ENCODE data around the gene SMIM8. TPM values are rescaled to one million over a fixed set of nuclear protein-coding genes. Genes with fewer than 3 reads are reported as not detected.
"Not testable (repeated sequence)": the region's sequence is repeated elsewhere in the genome, so short reads cannot be mapped to it uniquely, and the experiment has no call there.

Gene SMIM8, protein sequence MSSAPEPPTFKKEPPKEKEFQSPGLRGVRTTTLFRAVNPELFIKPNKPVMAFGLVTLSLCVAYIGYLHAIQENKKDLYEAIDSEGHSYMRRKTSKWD
- 10 to 100 TPM; 20.8 to 24.3 (median 21.6) TPM for polyA plus RNA-seq (ENCODE audit: insufficient read length in 4 of 4)

DNA sequence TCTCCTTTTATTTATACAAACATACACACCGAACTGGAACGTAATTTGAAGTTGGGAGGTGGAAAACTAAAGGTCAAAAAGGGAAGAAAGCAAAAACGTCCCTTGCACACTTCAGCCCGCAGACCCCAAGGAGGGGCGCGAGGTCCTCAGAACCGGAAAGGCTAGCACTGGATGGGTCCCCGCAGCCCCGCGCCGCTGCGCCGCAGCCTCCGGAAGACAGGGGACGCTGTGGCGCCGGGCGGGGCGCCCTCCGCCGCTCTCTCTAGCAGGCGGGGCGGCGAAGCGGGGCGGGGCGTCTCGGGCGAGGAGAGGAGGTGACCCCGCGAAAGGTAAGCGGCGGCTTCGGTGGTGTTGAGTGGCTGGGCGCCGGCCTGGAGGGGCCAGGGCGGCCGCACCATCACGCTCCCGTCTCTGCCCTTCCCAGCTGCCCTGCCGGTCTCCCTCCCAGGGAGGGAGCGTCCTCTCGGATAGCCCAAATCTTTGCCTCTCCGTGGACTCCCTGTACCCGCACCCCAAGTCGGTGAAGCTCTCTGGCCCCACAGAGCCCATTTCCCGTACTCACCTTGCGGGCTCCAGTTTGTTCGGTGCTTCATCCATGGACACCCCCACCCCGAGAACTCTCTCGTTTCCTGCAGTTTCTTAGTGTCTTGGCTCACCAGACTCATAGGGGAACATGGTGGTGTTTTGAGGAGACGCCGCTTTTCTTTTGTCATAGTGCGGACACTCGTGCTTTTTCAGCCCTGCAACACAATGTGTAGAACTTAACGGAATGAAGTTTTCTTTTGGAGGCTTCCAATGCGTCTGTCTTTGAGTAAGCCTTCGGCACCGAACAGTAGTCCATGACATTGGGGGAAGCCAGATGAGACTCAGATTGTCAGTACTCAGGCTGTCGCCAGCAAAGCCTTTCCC is at the start of gene SMIM8:
TSS of gene SMIM8 (plus strand) at position 285 of the 909 bp plus-strand sequence. CDS start 14,444 bp downstream, outside the sequence.
- DNase-seq (ENCODE audit: low read depth in 4 of 4, low spot score in 3 of 4): peak; percentile 48 to 73 (median 64)

- no peak for DNase-seq (ENCODE audit: low read depth in 4 of 4, low spot score in 3 of 4)
Observed at GRCh38 chr6:87274660-87275274, 47.6 kb upstream of the SMIM8 start.

- no peak for DNase-seq (ENCODE audit: low read depth in 4 of 4, low spot score in 3 of 4)
Observed at GRCh38 chr6:87276624-87277023, 45.8 kb upstream of the SMIM8 start.

GRCh38 chr6:87277123-87277522 is 45.3 kb upstream of the SMIM8 start:
- no peak for DNase-seq (ENCODE audit: low read depth in 4 of 4, low spot score in 3 of 4)

DNA sequence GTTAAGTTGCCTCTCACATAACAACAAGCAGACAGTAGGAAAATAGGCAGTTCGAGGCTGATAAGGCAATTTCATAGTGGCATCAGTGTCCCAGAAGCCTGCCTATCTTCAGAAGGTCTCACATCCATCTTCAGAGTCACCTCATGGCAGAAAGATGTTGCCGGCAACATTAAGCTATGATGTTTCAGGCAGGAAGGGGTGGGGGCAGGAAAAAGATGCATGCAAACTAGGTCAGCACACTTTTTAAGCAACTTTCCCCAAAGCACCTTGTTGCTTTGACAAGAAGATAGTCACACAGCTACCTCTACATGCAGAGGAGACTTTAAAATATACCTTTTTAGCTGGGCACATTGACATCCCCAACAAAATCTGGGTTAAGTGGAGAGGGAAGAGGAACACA is 43.2 kb upstream of the SMIM8 start:
- peak in 1 of 4 donors; percentile 4 for DNase-seq (ENCODE audit: low read depth in 4 of 4, low spot score in 3 of 4)

DNA sequence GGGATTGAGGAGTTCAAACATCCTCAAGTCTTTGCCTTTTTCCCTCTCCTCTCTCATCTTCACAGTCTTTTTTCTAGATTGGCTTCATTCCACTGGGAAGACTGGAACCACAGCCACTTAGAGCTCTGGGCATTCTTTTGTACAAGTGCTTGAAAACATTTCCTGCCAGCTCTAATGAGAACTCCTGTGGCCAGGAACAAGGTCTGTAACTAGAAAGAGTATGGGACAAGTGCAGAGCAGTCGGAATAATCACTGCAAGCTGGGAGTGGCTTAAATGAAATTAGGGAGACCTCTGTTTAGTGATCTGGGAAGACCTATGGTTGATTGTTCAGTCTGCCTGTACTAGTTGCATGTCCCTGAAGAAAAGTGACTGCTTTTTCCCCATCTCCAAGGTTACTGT is 41.0 kb upstream of the SMIM8 start:
- no peak for DNase-seq (ENCODE audit: low read depth in 4 of 4, low spot score in 3 of 4)

DNA sequence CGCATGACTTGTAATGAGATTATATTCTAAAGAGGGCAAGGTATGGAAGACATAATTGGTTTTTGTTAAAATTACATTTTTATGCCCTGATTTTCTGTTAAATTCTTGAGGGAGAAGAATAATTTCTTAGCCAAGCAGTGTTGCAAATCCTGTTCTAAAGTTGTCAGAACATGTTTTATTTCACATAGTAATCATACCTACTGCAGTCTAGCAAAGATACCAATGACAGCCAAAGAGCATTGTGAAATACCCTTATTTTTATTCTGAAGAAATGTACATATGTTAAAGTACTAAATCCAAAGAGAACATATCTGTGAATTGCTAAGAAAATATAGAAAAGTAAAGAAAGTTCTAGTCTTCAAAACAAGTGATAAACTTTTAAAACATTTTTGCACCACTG is 39.6 kb upstream of the SMIM8 start:
- DNase-seq (ENCODE audit: low read depth in 4 of 4, low spot score in 3 of 4): no peak

DNA sequence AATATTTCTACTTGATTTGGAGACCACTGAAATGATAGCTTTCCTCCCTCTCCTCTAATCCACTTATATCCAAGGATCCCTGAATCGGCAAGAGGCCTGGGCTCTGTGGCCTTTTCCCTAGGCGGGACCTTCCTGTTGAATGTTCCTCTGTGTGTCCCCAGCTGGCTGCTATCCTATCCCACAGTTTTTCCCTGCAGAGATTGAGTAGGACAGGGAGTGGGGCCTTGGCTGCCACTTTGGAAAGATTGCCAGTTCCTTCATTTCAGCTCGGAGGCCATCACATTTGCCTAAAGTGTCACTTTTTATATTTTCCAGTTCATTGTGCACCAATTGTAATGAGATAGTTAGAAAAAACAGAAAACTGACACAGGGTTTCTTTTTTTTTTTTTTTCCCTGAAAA is 38.9 kb upstream of the SMIM8 start:
- no peak for DNase-seq (ENCODE audit: low read depth in 4 of 4, low spot score in 3 of 4)

GRCh38 chr6:87287251-87287650 is 35.1 kb upstream of the SMIM8 start:
- DNase-seq (ENCODE audit: low read depth in 4 of 4, low spot score in 3 of 4): no peak

DNA sequence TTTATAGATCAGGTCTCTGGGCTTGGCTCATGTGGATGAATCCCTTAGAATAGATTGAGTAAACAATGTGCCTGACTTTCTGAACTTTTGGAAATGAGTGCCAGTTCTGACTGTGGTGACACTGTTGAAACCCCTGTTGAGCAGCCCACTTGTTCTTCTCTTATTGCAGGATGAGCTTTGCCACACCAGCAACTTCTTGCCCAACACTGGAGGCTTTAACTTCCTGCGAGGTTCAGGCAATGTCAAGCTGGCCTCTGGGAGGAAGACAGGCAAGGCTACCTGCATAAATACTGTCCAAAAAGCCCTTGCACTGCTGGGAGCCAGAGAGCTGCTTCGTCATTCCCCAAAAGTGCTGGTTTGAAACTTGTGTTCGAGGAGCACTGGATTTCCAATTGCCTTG is 32.8 kb upstream of the SMIM8 start:
- DNase-seq (ENCODE audit: low read depth in 4 of 4, low spot score in 3 of 4): no peak

GRCh38 chr6:87291883-87292282 is 30.5 kb upstream of the SMIM8 start:
- DNase-seq (ENCODE audit: low read depth in 4 of 4, low spot score in 3 of 4): no peak

- no peak for DNase-seq (ENCODE audit: low read depth in 4 of 4, low spot score in 3 of 4)
Observed at GRCh38 chr6:87293526-87293925, 28.9 kb upstream of the SMIM8 start.

- no peak for DNase-seq (ENCODE audit: low read depth in 4 of 4, low spot score in 3 of 4)
Observed at GRCh38 chr6:87297119-87297518, 25.3 kb upstream of the SMIM8 start.

DNA sequence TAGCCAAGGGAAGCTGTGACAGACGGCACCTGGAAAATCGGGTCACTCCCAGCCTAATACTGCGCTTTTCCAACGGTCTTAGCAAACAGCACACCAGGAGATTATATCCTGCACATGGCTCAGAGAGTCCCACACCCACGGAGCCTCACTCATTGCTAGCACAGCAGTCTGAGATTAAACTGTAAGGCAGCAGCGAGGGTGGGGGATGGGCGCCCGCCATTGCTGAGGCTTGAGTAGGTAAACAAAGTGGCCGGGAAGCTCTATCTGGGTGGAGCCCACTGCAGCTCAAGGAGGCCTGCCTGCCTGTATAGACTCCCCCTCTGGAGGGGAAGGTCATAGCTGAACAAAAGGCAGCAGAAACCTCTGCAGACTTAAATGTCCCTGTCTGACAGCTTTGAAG is 21.1 kb upstream of the SMIM8 start:
- not testable (repeated sequence) for DNase-seq (ENCODE audit: low read depth in 4 of 4, low spot score in 3 of 4)

DNA sequence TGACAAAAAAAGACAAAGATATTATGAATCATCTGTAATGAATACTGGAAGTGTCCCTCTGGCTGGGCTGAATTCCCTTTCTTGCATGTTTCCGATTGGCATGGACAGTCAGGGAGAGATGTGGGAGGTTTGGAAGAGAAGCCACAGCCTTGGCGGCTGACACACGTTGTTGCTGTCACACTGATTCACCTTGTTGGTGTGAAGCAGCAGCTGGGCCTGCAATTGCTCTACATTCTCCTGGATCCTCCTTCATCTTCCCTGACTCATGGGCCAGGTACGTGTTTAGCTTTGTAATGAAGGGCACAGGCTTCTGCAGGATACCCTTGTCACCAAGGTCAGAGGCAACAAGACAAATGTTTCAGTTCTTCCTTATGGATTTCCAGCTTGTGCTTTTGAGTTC is 13.4 kb upstream of the SMIM8 start:
- DNase-seq (ENCODE audit: low read depth in 4 of 4, low spot score in 3 of 4): no peak

- no peak for DNase-seq (ENCODE audit: low read depth in 4 of 4, low spot score in 3 of 4)
Observed at GRCh38 chr6:87312860-87313259, 9.5 kb upstream of the SMIM8 start.

DNA sequence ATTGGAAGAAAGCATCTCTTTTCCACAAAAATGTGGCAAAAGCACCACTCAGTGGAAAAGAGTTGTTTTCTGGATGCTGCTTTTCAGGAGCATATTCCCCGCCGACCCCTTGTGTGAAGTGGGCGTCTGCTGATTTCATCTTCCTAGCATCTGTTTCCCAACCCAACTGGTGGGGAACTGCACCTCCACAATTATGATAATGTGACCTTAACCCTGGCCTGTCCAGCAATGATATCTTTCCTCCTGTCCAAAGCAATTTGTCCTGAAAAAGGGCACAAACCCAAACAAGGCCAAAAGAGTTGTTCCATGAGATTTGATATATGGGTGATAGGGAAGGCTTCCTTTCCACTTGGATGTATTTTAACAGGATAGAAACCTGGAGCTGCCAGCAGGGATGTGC is 7.3 kb upstream of the SMIM8 start:
- no peak for DNase-seq (ENCODE audit: low read depth in 4 of 4, low spot score in 3 of 4)

DNA sequence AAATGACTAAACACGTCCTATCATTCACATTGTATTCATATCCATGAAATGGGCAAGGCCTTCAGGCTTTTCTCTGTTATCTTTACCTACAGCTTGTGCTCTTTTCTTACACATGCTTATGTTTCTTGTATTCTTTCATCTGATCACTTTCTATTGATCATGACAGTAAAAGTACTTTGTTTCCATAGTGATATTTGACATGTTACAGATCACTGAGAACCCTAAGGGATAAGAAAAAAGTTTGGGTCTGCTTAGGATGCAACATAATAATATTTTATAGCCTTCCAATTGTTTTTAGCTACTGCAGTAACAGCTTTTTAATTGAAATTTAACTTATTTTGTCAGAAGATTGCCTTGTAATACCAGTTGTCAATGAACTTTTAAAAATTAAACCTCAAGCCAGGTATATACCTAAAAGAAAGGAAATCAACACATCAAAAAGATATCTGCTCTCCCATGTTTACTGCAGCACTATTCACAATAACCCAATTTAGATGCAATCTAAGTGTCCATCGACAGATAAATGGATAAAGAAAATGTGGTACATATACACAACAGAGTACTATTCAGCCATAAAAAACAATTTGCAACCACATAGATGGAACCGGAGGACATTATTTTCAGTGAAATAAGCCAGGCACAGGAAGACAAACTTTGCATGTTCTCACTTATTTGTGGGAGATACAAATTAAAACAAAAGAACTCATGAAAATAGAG is 3.0 kb upstream of the SMIM8 start:
- no peak for DNase-seq (ENCODE audit: low read depth in 4 of 4, low spot score in 3 of 4)

DNA sequence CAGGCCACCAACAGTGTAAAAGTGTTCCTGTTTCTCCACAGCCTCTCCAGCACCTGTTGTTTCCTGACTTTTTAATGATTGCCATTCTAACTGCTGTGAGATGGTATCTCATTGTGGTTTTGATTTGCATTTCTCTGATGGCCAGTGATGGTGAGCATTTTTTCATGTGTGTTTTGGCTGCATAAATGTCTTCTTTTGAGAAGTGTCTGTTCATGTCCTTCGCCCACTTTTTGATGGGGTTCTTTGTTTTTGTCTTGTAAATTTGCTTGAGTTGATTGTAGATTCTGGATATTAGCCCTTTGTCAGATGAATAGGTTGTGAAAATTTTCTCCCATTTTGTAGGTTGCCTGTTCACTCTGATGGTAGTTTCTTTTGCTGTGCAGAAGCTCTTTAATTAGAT is 1.5 kb downstream of the SMIM8 start:
- not testable (repeated sequence) for DNase-seq (ENCODE audit: low read depth in 4 of 4, low spot score in 3 of 4)

GRCh38 chr6:87330961-87331360 is 8.6 kb downstream of the SMIM8 start:
- no peak for DNase-seq (ENCODE audit: low read depth in 4 of 4, low spot score in 3 of 4)

- DNase-seq (ENCODE audit: low read depth in 4 of 4, low spot score in 3 of 4): no peak
Observed at GRCh38 chr6:87333033-87333432, 10.6 kb downstream of the SMIM8 start.

All from left renal pelvis (tissue), 4 donors.